Suprapubic skin (tissue), 3 donors: ENCODE data around the gene RAB39A.

Source experiments
- CTCF ChIP-seq, 2 donors: fragments of 200-600 bp in 1 of 2; fragments of 450-650 bp in 1 of 2; sonication (generic) in 1 of 2; IDR thresholded peaks; one replicate each; pipeline ENCODE4 v1.5.1; 2016 to 2019; ENCODE audit warnings: antibody characterized with exemption in 2 of 2, mild to moderate bottlenecking in 1 of 2, moderate library complexity in 1 of 2
- POLR2AphosphoS5 ChIP-seq, 3 donors: sonication (generic); formaldehyde crosslinking; IDR thresholded peaks; one replicate each; pipeline ENCODE4 v1.6.1; 2017; ENCODE audit warnings: antibody characterized with exemption in 3 of 3

GRCh38 chr11:107973641-107974040, 45.4 kb downstream of the RAB39A start:
- TF ChIP-seq CTCF (IDR thresholded peaks at IDR 0.05) (no peak), POLR2AphosphoS5 (IDR thresholded peaks at IDR 0.05) (no peak)
